ENCODE results near the gene LRRC43. TPM values are rescaled to one million over a fixed set of nuclear protein-coding genes. Genes with fewer than 3 reads are reported as not detected.
"Not testable (repeated sequence)": the region's sequence is repeated elsewhere in the genome, so short reads cannot be mapped to it uniquely, and the experiment has no call there.

LRRC43 gene
- total RNA-seq, 2 experiments from 2014 or later: 0.23 TPM; not detected in 1

- Mint-ChIP-seq H3K4me1 (no peaks in the 10 kb centered on the region), H3K4me3 (no peak overlapping the region), H3K9me3 (no peaks in the 10 kb centered on the region), H3K27ac (no peak overlapping the region), H3K27me3 (no peaks in the 10 kb centered on the region), H3K36me3 (no peaks in the 10 kb centered on the region)
- no peak for DNase-seq
These were observed 11.5 kb upstream of the LRRC43 start for GRCh38 chr12:122171399-122171798.

GRCh38 chr12:122172262-122172939 lies 10.5 kb upstream of the LRRC43 start:
- Mint-ChIP-seq H3K9me3 (no peaks in the 10 kb centered on the region), H3K4me1 (no peaks in the 10 kb centered on the region), H3K36me3 (no peaks in the 10 kb centered on the region), H3K27ac (no peak overlapping the region), H3K4me3 (no peak overlapping the region), H3K27me3 (no peaks in the 10 kb centered on the region)
- no peak for DNase-seq

GRCh38 chr12:122174155-122174845 lies 8.6 kb upstream of the LRRC43 start, which contains the start of gene IL31:
IL31 (minus strand) TSS chr12:122174221; CDS start chr12:122174172, 49 bp downstream.
- H3K36me3 Mint-ChIP-seq: no peaks in the 10 kb centered on the region
- no peaks in the 10 kb centered on the region for H3K27me3 Mint-ChIP-seq
- no peaks in the 10 kb centered on the region for H3K4me1 Mint-ChIP-seq
- H3K9me3 Mint-ChIP-seq: no peaks in the 10 kb centered on the region
- H3K4me3 Mint-ChIP-seq: no peak within 1 kb of the TSS
- no peak within 1 kb of the TSS for H3K27ac Mint-ChIP-seq
- DNase-seq: no peak

GRCh38 chr12:122176473-122176872 lies 6.5 kb upstream of the LRRC43 start:
- H3K4me1 Mint-ChIP-seq, H3K36me3 Mint-ChIP-seq, H3K27ac Mint-ChIP-seq, DNase-seq, H3K9me3 Mint-ChIP-seq, H3K4me3 Mint-ChIP-seq, H3K27me3 Mint-ChIP-seq: not testable (repeated sequence)

- peaks cover 27% of the 10 kb centered on the region for H3K27me3 Mint-ChIP-seq
- H3K4me1 Mint-ChIP-seq: peaks cover 7% of the 10 kb centered on the region
- no peak overlapping the region for H3K27ac Mint-ChIP-seq
- DNase-seq: no peak
- no peaks in the 10 kb centered on the region for H3K9me3 Mint-ChIP-seq
- no peaks in the 10 kb centered on the region for H3K36me3 Mint-ChIP-seq
- peak overlapping the region; percentile 42 for H3K4me3 Mint-ChIP-seq
These were observed 641 bp downstream of the LRRC43 start for GRCh38 chr12:122183588-122183940.

- Mint-ChIP-seq H3K4me1 (peaks cover 7% of the 10 kb centered on the region), H3K27ac (no peak overlapping the region), H3K27me3 (peaks cover 27% of the 10 kb centered on the region), H3K9me3 (no peaks in the 10 kb centered on the region), H3K4me3 (no peak overlapping the region), H3K36me3 (no peaks in the 10 kb centered on the region)
- DNase-seq: no peak
These were observed 1.6 kb downstream of the LRRC43 start for GRCh38 chr12:122184517-122184916.

GRCh38 chr12:122185079-122185478 lies 2.2 kb downstream of the LRRC43 start:
- Mint-ChIP-seq H3K4me3 (no peak overlapping the region), H3K27ac (no peak overlapping the region)

GRCh38 chr12:122185494-122186082 lies 2.7 kb downstream of the LRRC43 start:
- Mint-ChIP-seq H3K27me3 (peaks cover 25% of the 10 kb centered on the region), H3K4me1 (peaks cover 7% of the 10 kb centered on the region), H3K27ac (no peak overlapping the region), H3K36me3 (no peaks in the 10 kb centered on the region), H3K4me3 (no peak overlapping the region), H3K9me3 (no peaks in the 10 kb centered on the region)
- DNase-seq: no peak

More at GRCh38 chr12:122185079-122185478, 2.2 kb downstream of the LRRC43 start:
- no peak for DNase-seq
- H3K4me1 Mint-ChIP-seq: peaks cover 7% of the 10 kb centered on the region
- H3K27me3 Mint-ChIP-seq: peaks cover 27% of the 10 kb centered on the region
- H3K9me3 Mint-ChIP-seq: no peaks in the 10 kb centered on the region
- H3K36me3 Mint-ChIP-seq: no peaks in the 10 kb centered on the region

- DNase-seq: no peak
- Mint-ChIP-seq H3K36me3 (no peaks in the 10 kb centered on the region), H3K27ac (no peak overlapping the region), H3K27me3 (peaks cover 19% of the 10 kb centered on the region), H3K4me1 (peaks cover 7% of the 10 kb centered on the region), H3K9me3 (no peaks in the 10 kb centered on the region), H3K4me3 (no peak overlapping the region)
These were observed 4.5 kb downstream of the LRRC43 start for GRCh38 chr12:122187466-122187865.

- Mint-ChIP-seq H3K27me3 (peaks cover 4% of the 10 kb centered on the region), H3K27ac (no peak overlapping the region), H3K9me3 (no peaks in the 10 kb centered on the region), H3K36me3 (no peaks in the 10 kb centered on the region), H3K4me1 (no peaks in the 10 kb centered on the region), H3K4me3 (no peak overlapping the region)
- no peak for DNase-seq
These were observed 6.9 kb downstream of the LRRC43 start for GRCh38 chr12:122189626-122190475.

- peaks cover 4% of the 10 kb centered on the region for H3K9me3 Mint-ChIP-seq
- no peaks in the 10 kb centered on the region for H3K4me1 Mint-ChIP-seq
- peak; percentile 64 for DNase-seq
- no peak overlapping the region for H3K4me3 Mint-ChIP-seq
- peaks cover 7% of the 10 kb centered on the region for H3K27me3 Mint-ChIP-seq
- H3K27ac Mint-ChIP-seq: no peak overlapping the region
- H3K36me3 Mint-ChIP-seq: no peaks in the 10 kb centered on the region
These were observed 8.1 kb downstream of the LRRC43 start for GRCh38 chr12:122190842-122191668.

GRCh38 chr12:122192441-122192840 lies 9.5 kb downstream of the LRRC43 start:
- H3K27ac Mint-ChIP-seq: no peak overlapping the region
- no peak overlapping the region for H3K4me3 Mint-ChIP-seq
- H3K27me3 Mint-ChIP-seq: peaks cover 16% of the 10 kb centered on the region
- H3K36me3 Mint-ChIP-seq: no peaks in the 10 kb centered on the region
- H3K9me3 Mint-ChIP-seq: peaks cover 4% of the 10 kb centered on the region
- DNase-seq: no peak
- peaks cover 2% of the 10 kb centered on the region for H3K4me1 Mint-ChIP-seq

- H3K36me3 Mint-ChIP-seq: no peaks in the 10 kb centered on the region
- DNase-seq: no peak
- peaks cover 37% of the 10 kb centered on the region for H3K27me3 Mint-ChIP-seq
- no peak overlapping the region for H3K4me3 Mint-ChIP-seq
- no peak overlapping the region for H3K27ac Mint-ChIP-seq
- H3K4me1 Mint-ChIP-seq: peaks cover 9% of the 10 kb centered on the region
- H3K9me3 Mint-ChIP-seq: peaks cover 4% of the 10 kb centered on the region
These were observed 11.9 kb downstream of the LRRC43 start for GRCh38 chr12:122194804-122195203.

- Mint-ChIP-seq H3K4me3 (no peak overlapping the region), H3K27me3 (peaks cover 42% of the 10 kb centered on the region), H3K4me1 (peaks cover 9% of the 10 kb centered on the region)
These were observed 12.5 kb downstream of the LRRC43 start for GRCh38 chr12:122195405-122195804.

More at GRCh38 chr12:122195405-122195804, 12.5 kb downstream of the LRRC43 start:
- peaks cover 4% of the 10 kb centered on the region for H3K9me3 Mint-ChIP-seq
- no peaks in the 10 kb centered on the region for H3K36me3 Mint-ChIP-seq
- DNase-seq: no peak
- H3K27ac Mint-ChIP-seq: no peak overlapping the region

All from activated naive CD8-positive, alpha-beta T cell treated with anti-CD3 and anti-CD28 coated beads for 36 hours (primary cell).